ENCODE results near the gene SPAG8. TPM values are rescaled to one million over a fixed set of nuclear protein-coding genes. Genes with fewer than 3 reads are reported as not detected.

SPAG8 gene
- total RNA-seq, 1 donor from 2014 or later: 3.2 TPM

DNA sequence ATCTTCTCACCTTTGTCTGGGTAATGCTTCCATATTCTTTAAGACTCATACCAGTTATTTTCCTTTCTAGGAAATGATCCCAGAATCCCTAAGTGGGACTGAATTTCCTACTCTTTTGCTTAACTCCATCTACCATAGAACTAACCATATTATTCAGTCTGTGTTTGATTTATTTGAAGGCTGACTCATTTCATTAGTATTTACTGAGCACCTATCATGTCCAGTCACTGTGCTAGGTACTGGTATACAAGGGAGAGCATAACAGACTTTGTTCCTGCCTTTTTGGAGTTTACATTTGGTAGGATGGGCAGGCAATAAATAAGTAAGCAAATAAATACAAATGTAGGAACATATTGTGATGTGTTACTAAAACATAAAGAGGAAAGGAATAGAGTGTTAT, 16.4 kb downstream of the SPAG8 start:
- H3K4me1 Mint-ChIP-seq (ENCODE audit: low read depth): peaks cover 2% of the 10 kb centered on the region
- no peak for DNase-seq (ENCODE audit: low spot score, unreplicated experiment)

DNA sequence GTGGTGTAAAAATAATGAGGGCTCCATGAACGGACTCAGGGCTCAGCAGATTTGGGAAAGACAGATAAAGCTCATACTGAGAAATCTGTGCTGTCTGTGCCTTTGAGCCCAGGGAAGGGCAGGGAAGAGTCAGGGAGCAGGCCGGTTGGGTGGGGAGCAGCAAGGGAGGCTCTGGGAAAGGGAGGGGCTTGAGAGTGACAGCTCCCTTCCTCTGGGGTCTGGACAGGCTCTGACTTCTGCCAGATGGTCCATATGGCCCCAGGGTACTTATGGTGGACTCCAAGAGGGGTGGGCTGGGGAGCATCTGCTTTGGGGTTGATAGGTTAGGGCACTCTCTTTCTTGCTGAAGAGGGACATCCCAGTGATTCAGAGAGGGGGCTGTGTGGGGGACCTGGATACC, 18.6 kb downstream of the SPAG8 start:
- H3K4me3 Mint-ChIP-seq (ENCODE audit: low read depth): no peak overlapping the region

More for the DNA sequence above, 16.4 kb downstream of the SPAG8 start:
- H3K27ac Mint-ChIP-seq: no peak overlapping the region
- no peaks in the 10 kb centered on the region for H3K9me3 Mint-ChIP-seq (ENCODE audit: low read depth)
- H3K36me3 Mint-ChIP-seq (ENCODE audit: insufficient read depth): peaks cover 3% of the 10 kb centered on the region
- H3K27me3 Mint-ChIP-seq: peaks cover 3% of the 10 kb centered on the region
- no peak overlapping the region for H3K4me3 Mint-ChIP-seq (ENCODE audit: low read depth)
- TF ChIP-seq, protein P1, sequence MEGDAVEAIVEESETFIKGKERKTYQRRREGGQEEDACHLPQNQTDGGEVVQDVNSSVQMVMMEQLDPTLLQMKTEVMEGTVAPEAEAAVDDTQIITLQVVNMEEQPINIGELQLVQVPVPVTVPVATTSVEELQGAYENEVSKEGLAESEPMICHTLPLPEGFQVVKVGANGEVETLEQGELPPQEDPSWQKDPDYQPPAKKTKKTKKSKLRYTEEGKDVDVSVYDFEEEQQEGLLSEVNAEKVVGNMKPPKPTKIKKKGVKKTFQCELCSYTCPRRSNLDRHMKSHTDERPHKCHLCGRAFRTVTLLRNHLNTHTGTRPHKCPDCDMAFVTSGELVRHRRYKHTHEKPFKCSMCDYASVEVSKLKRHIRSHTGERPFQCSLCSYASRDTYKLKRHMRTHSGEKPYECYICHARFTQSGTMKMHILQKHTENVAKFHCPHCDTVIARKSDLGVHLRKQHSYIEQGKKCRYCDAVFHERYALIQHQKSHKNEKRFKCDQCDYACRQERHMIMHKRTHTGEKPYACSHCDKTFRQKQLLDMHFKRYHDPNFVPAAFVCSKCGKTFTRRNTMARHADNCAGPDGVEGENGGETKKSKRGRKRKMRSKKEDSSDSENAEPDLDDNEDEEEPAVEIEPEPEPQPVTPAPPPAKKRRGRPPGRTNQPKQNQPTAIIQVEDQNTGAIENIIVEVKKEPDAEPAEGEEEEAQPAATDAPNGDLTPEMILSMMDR (IDR thresholded peaks at IDR 0.05; ENCODE audit: unreplicated experiment): no peak

DNA sequence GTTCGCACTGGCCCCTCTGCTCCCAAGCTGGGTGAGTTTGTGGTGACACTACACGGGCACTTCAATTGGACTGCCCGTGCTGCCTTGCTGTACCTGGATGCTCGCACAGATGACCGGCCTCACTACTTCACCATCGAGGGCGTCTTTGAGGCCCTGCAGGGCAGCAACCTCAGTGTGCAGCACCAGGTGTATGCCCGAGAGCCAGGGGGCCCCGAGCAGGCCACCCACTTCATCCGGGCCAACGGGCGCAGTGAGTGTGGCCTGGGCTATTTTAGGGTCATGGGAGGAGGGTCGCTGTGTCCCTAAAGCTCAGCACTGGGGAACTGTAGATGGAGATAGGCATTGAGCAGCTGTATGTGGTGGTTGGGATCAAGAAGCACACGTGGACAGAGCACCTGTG, 19.2 kb downstream of the SPAG8 start:
- Mint-ChIP-seq H3K27ac (no peak overlapping the region), H3K4me3 (ENCODE audit: low read depth) (no peak overlapping the region), H3K27me3 (peaks cover 3% of the 10 kb centered on the region), H3K9me3 (ENCODE audit: low read depth) (no peaks in the 10 kb centered on the region), H3K36me3 (ENCODE audit: insufficient read depth) (peaks cover 3% of the 10 kb centered on the region), H3K4me1 (ENCODE audit: low read depth) (peaks cover 8% of the 10 kb centered on the region)
- TF ChIP-seq, protein P1 (IDR thresholded peaks at IDR 0.05; ENCODE audit: unreplicated experiment): no peak
- no peak for DNase-seq (ENCODE audit: low spot score, unreplicated experiment)

More for the DNA sequence above, 18.6 kb downstream of the SPAG8 start:
- no peak overlapping the region for H3K27ac Mint-ChIP-seq
- H3K27me3 Mint-ChIP-seq: peaks cover 3% of the 10 kb centered on the region
- peaks cover 3% of the 10 kb centered on the region for H3K36me3 Mint-ChIP-seq (ENCODE audit: insufficient read depth)
- no peaks in the 10 kb centered on the region for H3K9me3 Mint-ChIP-seq (ENCODE audit: low read depth)
- TF ChIP-seq, protein P1 (IDR thresholded peaks at IDR 0.05; ENCODE audit: unreplicated experiment): no peak
- DNase-seq (ENCODE audit: low spot score, unreplicated experiment): no peak
- H3K4me1 Mint-ChIP-seq (ENCODE audit: low read depth): peaks cover 8% of the 10 kb centered on the region

DNA sequence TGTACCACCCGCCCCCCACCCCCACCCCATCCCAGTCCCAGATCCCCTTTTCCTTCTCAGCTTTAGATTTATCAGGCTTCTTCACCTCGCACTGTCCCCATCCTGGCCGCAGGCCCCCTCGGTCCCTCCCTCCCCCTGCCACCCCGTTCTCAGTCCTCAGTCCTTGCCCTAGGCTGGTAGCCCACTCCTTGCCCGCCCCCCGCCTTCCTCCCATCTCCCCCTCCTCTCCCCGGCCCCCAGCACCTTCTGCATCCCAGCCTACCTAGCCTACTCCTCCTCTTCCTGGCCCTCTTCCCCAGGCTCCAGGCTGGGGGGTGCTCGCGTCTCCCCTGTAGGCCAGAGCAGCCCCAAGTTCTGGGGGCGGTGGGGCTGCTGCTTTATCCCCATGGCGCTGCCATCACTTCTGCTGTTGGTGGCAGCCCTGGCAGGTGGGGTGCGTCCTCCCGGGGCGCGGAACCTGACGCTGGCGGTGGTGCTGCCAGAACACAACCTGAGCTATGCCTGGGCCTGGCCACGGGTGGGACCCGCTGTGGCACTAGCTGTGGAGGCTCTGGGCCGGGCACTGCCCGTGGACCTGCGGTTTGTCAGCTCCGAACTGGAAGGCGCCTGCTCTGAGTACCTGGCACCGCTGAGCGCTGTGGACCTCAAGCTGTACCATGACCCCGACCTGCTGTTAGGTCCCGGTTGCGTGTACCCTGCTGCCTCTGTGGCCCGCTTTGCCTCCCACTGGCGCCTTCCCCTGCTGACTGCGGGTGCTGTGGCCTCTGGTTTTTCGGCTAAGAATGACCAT, 19.8 kb downstream of the SPAG8 start:
- no peak for DNase-seq (ENCODE audit: low spot score, unreplicated experiment)
- H3K27ac Mint-ChIP-seq: no peak overlapping the region
- H3K4me3 Mint-ChIP-seq (ENCODE audit: low read depth): no peak overlapping the region
- peaks cover 3% of the 10 kb centered on the region for H3K36me3 Mint-ChIP-seq (ENCODE audit: insufficient read depth)
- no peaks in the 10 kb centered on the region for H3K9me3 Mint-ChIP-seq (ENCODE audit: low read depth)
- TF ChIP-seq, protein P1 (IDR thresholded peaks at IDR 0.05; ENCODE audit: unreplicated experiment): no peak
- H3K27me3 Mint-ChIP-seq: peaks cover 3% of the 10 kb centered on the region
- H3K4me1 Mint-ChIP-seq (ENCODE audit: low read depth): peaks cover 8% of the 10 kb centered on the region

DNA sequence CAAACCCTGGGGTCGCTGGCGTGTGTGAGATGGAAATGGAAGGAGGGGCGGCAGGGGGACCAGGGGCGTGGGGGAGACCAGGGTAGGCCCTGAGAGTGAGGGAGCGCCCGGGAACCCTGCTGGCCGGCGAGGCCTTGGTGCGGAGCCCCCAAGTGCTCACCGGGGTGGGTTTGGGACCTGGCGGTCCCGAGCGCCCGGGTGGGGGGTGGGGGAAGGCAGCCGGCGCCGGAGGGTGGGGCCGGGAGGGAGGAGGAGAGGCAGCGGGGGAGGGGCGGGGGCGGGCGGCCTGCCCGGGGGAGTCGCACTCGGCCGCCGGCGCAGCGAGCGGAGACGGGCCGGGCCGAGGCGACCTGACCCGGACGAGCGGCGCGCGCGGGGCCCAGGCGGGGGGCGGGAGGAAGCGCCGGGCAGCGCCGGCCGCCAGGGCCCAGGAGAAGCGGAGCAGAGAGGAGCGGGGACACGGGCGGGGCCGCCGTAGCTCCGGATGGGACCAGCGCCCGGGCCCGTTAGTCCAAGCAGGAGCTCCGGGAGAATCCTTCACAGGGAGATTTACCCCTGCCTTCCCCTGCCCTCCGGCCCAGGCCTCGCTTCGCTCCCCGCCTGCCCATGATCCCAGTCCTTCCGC, 20.7 kb downstream of the SPAG8 start, which contains the start of gene NPR2:
TSS of gene NPR2 (plus strand) at position 295 of the 625 bp plus-strand sequence. CDS start 818 bp downstream, outside the sequence.
- H3K9me3 Mint-ChIP-seq (ENCODE audit: low read depth): no peaks in the 10 kb centered on the region
- H3K27me3 Mint-ChIP-seq: peaks cover 3% of the 10 kb centered on the region
- peak within 1 kb of the TSS; percentile 67 for H3K4me3 Mint-ChIP-seq (ENCODE audit: low read depth)
- TF ChIP-seq, protein P1 (IDR thresholded peaks at IDR 0.05; ENCODE audit: unreplicated experiment): no peak
- H3K27ac Mint-ChIP-seq: peak within 1 kb of the TSS; percentile 70
- H3K4me1 Mint-ChIP-seq (ENCODE audit: low read depth): peaks cover 8% of the 10 kb centered on the region
- no peak for DNase-seq (ENCODE audit: low spot score, unreplicated experiment)
- H3K36me3 Mint-ChIP-seq (ENCODE audit: insufficient read depth): peaks cover 3% of the 10 kb centered on the region
